Measurements from ENCODE around the gene LRRC4C.

GRCh38 chr11:41010361-41011050 lies 448.9 kb downstream of the LRRC4C start:
- no peak for TF ChIP-seq EZH2 (IDR thresholded peaks at IDR 0.05; ENCODE audit: borderline replicate concordance, low read depth, low read length, severe bottlenecking)
- no peak for TF ChIP-seq CTCF (IDR thresholded peaks at IDR 0.05; ENCODE audit: extremely low read depth in 1 of 2, insufficient read depth in 1 of 2, low read depth in 1 of 2, low read length in 2 of 2)
- no peak for TF ChIP-seq GATA2 (IDR thresholded peaks at IDR 0.05; ENCODE audit: insufficient read depth, insufficient read length, low read depth, low read length)
- no peak for TF ChIP-seq POLR2A (IDR thresholded peaks at IDR 0.05; ENCODE audit: low read depth, low read length)
- TF ChIP-seq POLR2AphosphoS5 (IDR thresholded peaks at IDR 0.05; ENCODE audit: insufficient read depth, low read depth, low read length): no peak
- no peak for TF ChIP-seq MYC (IDR thresholded peaks at IDR 0.05; ENCODE audit: low read depth, low read length)
- no peak for TF ChIP-seq FOS (IDR thresholded peaks at IDR 0.05; ENCODE audit: borderline replicate concordance, insufficient read depth, low read length)
- TF ChIP-seq MAX (IDR thresholded peaks at IDR 0.05; ENCODE audit: insufficient read depth, insufficient read length): no peak
- no peak for TF ChIP-seq JUN (IDR thresholded peaks at IDR 0.05; ENCODE audit: borderline replicate concordance, insufficient read depth, insufficient read length, low read depth)

All from endothelial cell of umbilical vein (primary cell).